Endothelial cell of umbilical vein (primary cell): ENCODE results near the gene FOXP4. TPM values are rescaled to one million over a fixed set of nuclear protein-coding genes. Genes with fewer than 3 reads are reported as not detected.

Experiments
- BruUV-seq: library from RNA; stranded (reverse); fragments of 400-500 nt; replicated peaks from 2 replicates; lab custom pipeline; 2021; lab: Mats Ljungman, UMichigan
- CTCF ChIA-PET: fragments of 300-600, 350-600 bp; sonication (Branson Sonifier 250); formaldehyde crosslinking; loops from one replicate; lab custom pipeline; 2021; ENCODE audit warnings: antibody characterized with exemption, inconsistent platforms; lab: Charles Lee
- POLR2A ChIA-PET: fragments of 300-600, 350-600 bp; sonication (Branson Sonifier 250); formaldehyde crosslinking; loops from one replicate; lab custom pipeline; 2021; ENCODE audit warnings: antibody characterized with exemption, inconsistent platforms; lab: Charles Lee
- DNase-seq: peaks from one replicate; pipeline ENCODE4 v3.0.0-alpha.2; 2011; ENCODE audit warnings: low read depth, low spot score
- FAIRE-seq: peaks from 2 replicates; lab custom pipeline; 2011; peaks lifted over from hg19 to GRCh38; lab: Jason Lieb, UNC
- H2AFZ ChIP-seq: 2 replicates; pipeline ENCODE4 v1.6.0; 2012; ENCODE audit warnings: low read depth, low read length, control low read depth, inconsistent platforms
- H3K27ac ChIP-seq: 2 replicates; pipeline ENCODE4 v1.5.1; 2011; ENCODE audit warnings: low read depth, mild to moderate bottlenecking, control low read depth, low read length, moderate library complexity; ENCODE audit not compliant: insufficient read depth
- H3K27me3 ChIP-seq, 2 experiments: 2 replicates each; pipeline versions ENCODE4 v1.6.0 to v1.6.1; 2011; ENCODE audit warnings: low read length in 2 of 2, mixed read lengths in 1 of 2; ENCODE audit not compliant: control insufficient read depth in 2 of 2, insufficient read depth in 2 of 2
- H3K36me3 ChIP-seq, 2 experiments: 2 replicates in 1 of 2; 3 replicates in 1 of 2; pipeline ENCODE4 v1.5.1; 2011; ENCODE audit warnings: low read length in 2 of 2, mild to moderate bottlenecking in 1 of 2, moderate library complexity in 1 of 2; ENCODE audit not compliant: control insufficient read depth in 2 of 2, insufficient read depth in 2 of 2; ENCODE audit errors: extremely low read depth in 1 of 2
- H3K4me1 ChIP-seq: 3 replicates; pipeline ENCODE4 v1.5.1; 2011; ENCODE audit warnings: mild to moderate bottlenecking, low read length; ENCODE audit not compliant: control insufficient read depth, insufficient read depth; ENCODE audit errors: extremely low read depth
- H3K4me2 ChIP-seq: 2 replicates; pipeline ENCODE4 v1.6.1; 2011; ENCODE audit warnings: low read length, control low read depth, mixed read lengths; ENCODE audit not compliant: insufficient read depth
- H3K4me3 ChIP-seq, 3 experiments: fragments of 200-600 bp in 1 of 3; sonication (generic), shearing (Covaris generic) in 1 of 3; replicated peaks in 1 of 3; 2 replicates each; pipeline ENCODE4 v1.5.1; 2011 to 2016; ENCODE audit warnings: control low read depth in 3 of 3, low read length in 3 of 3, mild to moderate bottlenecking in 2 of 3, inconsistent platforms in 1 of 3, low read depth in 1 of 3, moderate library complexity in 1 of 3; ENCODE audit not compliant: insufficient read depth in 1 of 3
- H3K79me2 ChIP-seq: 2 replicates; pipeline ENCODE4 v1.6.0; 2012; ENCODE audit warnings: low read length, inconsistent platforms; ENCODE audit not compliant: control insufficient read depth, insufficient read depth
- H3K9ac ChIP-seq: replicated peaks from 2 replicates; pipeline ENCODE3; 2011; ENCODE audit warnings: low read length, control low read depth; ENCODE audit not compliant: insufficient read depth; ENCODE audit errors: extremely low read depth
- H3K9me1 ChIP-seq: replicated peaks from 3 replicates; pipeline ENCODE4 v1.6.0; 2011; ENCODE audit warnings: mild to moderate bottlenecking, low read length; ENCODE audit not compliant: control insufficient read depth, insufficient read depth; ENCODE audit errors: extremely low read depth
- H3K9me3 ChIP-seq: replicated peaks from 2 replicates; pipeline ENCODE4 v1.5.1; 2012; ENCODE audit warnings: low read length, inconsistent platforms; ENCODE audit not compliant: control insufficient read depth, insufficient read depth
- H4K20me1 ChIP-seq: replicated peaks from 2 replicates; pipeline ENCODE3; 2011; ENCODE audit warnings: mild to moderate bottlenecking, low read length; ENCODE audit not compliant: control insufficient read depth, insufficient read depth; ENCODE audit errors: extremely low read depth
- CTCF ChIP-seq, 2 donors: IDR thresholded peaks; 1 replicate in 1 of 2; 2 replicates in 1 of 2; pipeline ENCODE4 v1.5.1; 2011; ENCODE audit warnings: low read length in 2 of 2, mild to moderate bottlenecking in 2 of 2, moderate library complexity in 2 of 2, control low read depth in 1 of 2, inconsistent platforms in 1 of 2, low read depth in 1 of 2; ENCODE audit not compliant: insufficient read depth in 1 of 2; ENCODE audit errors: extremely low read depth in 1 of 2
- EZH2 ChIP-seq: IDR thresholded peaks from 2 replicates; pipeline ENCODE4 v1.6.1; 2012; ENCODE audit warnings: borderline replicate concordance, low read depth, mild to moderate bottlenecking, moderate library complexity, low read length, inconsistent platforms; ENCODE audit not compliant: severe bottlenecking
- GATA2 ChIP-seq: IDR thresholded peaks from 2 replicates; pipeline ENCODE4 v1.7.0; 2011; ENCODE audit warnings: low read depth, mild to moderate bottlenecking, moderate library complexity, mixed read lengths, low read length; ENCODE audit not compliant: insufficient read length, insufficient read depth
- JUN ChIP-seq: IDR thresholded peaks from 2 replicates; pipeline ENCODE4 v1.6.1; 2011; ENCODE audit warnings: borderline replicate concordance, low read depth; ENCODE audit not compliant: insufficient read length, insufficient read depth
- MAX ChIP-seq: IDR thresholded peaks from 2 replicates; pipeline ENCODE4 v1.6.1; 2011; ENCODE audit not compliant: insufficient read depth, insufficient read length
- POLR2AphosphoS5 ChIP-seq: IDR thresholded peaks from 2 replicates; pipeline ENCODE4 v1.6.1; 2012; ENCODE audit warnings: low read depth, mild to moderate bottlenecking, control low read depth, low read length, moderate library complexity; ENCODE audit not compliant: insufficient read depth
- dilution Hi-C: fragments of 300-500 bp; cut with MboI; formaldehyde crosslinking; loops from one replicate; pipeline ENCODE4 v1.15.0; 2019; ENCODE audit warnings: low sequenced_read_pairs; ENCODE audit not compliant: extremely low pct_ligation_motif_present
- intact Hi-C: fragments of 100-400 bp; cut with micrococcal nuclease; formaldehyde crosslinking; loops from one replicate; pipeline ENCODE4 v1.10.0; 2022
- polyA plus RNA-seq, 4 experiments: library from polyadenylated mRNA; depleted of rRNA in 3 of 4; stranded (reverse) in 3 of 4; unstranded in 1 of 4; fragments of >200 nt; gene quantifications; 2 replicates each; pipeline versions ENCODE4 v1.2.1 to v1.2.3, GENCODE V29; 2011 to 2012; ENCODE audit warnings: missing spikeins in 1 of 4
- total RNA-seq: library from RNA; stranded (reverse); gene quantifications from 2 replicates; pipeline ENCODE4 v1.2.3, GENCODE V29; 2021

Gene FOXP4
- total and polyA plus RNA-seq, 2 donors (not counting 3 experiments of a cell fraction or from before 2014, with no cell fraction given) = 5.6 to 23.9 TPM

GRCh38 chr6:41647061-41647511 is 100.9 kb downstream of the FOXP4 start:
- Histone ChIP-seq H3K9me3 (no peaks in the 10 kb centered on the region), H3K9me1 (no peaks in the 10 kb centered on the region), H3K36me3 (peaks cover 0 to 46% of the 10 kb centered on the region in 2 experiments), H3K27me3 (no peaks in the 10 kb centered on the region), H3K4me1 (peaks cover 11% of the 10 kb centered on the region), H3K4me3 (no peak overlapping the region), H2AFZ (no peak overlapping the region), H3K27ac (no peak overlapping the region), H3K9ac (no peak overlapping the region), H3K4me2 (no peak overlapping the region), H4K20me1 (no peaks in the 10 kb centered on the region), H3K79me2 (no peaks in the 10 kb centered on the region)
- intact Hi-C loops = no loop called here
- FAIRE-seq (no peak), DNase-seq (no peak)
- ChIA-PET POLR2A (no interaction called here), CTCF (interaction anchor here (0.9 to 2.0 kb wide), 2 partner anchors 8 to 45 kb away, joined by 3 to 7 read pairs; no protein-coding TSS in a partner anchor)
- dilution Hi-C loops = no loop called here
- no peak for TF ChIP-seq MAX
- TF ChIP-seq EZH2 = no peak
- TF ChIP-seq GATA2 = no peak
- TF ChIP-seq POLR2AphosphoS5 = no peak
- no TSS peak for BruUV-seq

GRCh38 chr6:41648070-41648585 is 101.9 kb downstream of the FOXP4 start:
- FAIRE-seq (no peak), DNase-seq (no peak)
- dilution Hi-C loops = no loop called here
- TF ChIP-seq EZH2 (no peak), CTCF (IDR thresholded peaks at IDR 0.05; ENCODE audit: extremely low read depth in 1 of 2, insufficient read depth in 1 of 2, low read depth in 1 of 2, low read length in 2 of 2) (no peak), JUN (no peak), MAX (no peak), GATA2 (no peak)
- Histone ChIP-seq H3K4me2 (no peak overlapping the region), H3K9me1 (no peaks in the 10 kb centered on the region), H3K36me3 (peaks cover 0 to 49% of the 10 kb centered on the region in 2 experiments), H4K20me1 (no peaks in the 10 kb centered on the region), H3K4me3 (no peak overlapping the region), H3K79me2 (no peaks in the 10 kb centered on the region), H3K27ac (no peak overlapping the region), H3K9me3 (no peaks in the 10 kb centered on the region), H2AFZ (no peak overlapping the region), H3K4me1 (peaks cover 2% of the 10 kb centered on the region), H3K27me3 (no peaks in the 10 kb centered on the region), H3K9ac (no peak overlapping the region)
- POLR2A ChIA-PET = interaction anchor here (0.5 to 0.7 kb wide), 2 partner anchors 25 to 37 kb away, joined by 5 to 6 read pairs; no protein-coding TSS in a partner anchor
- intact Hi-C loops = no loop called here
- CTCF ChIA-PET = interaction anchor here (2.0 kb wide), 1 partner anchor 46 kb away, joined by 7 read pairs; no protein-coding TSS in a partner anchor
- no TSS peak for BruUV-seq
